GM21390 (cell line): ENCODE measurements around the gene HELZ2.

ENCODE experiments used
- ATAC-seq: cut with Tn5 transposase; IDR thresholded peaks from one replicate; pipeline ENCODE4 v1.9.1; 2021; ENCODE audit not compliant: unreplicated experiment

The HELZ2 gene

GRCh38 chr20:63597651-63598478 lies 23.8 kb upstream of the HELZ2 start:
- ATAC-seq, result no peak

GRCh38 chr20:63596423-63596822 lies 22.4 kb upstream of the HELZ2 start:
- no peak for ATAC-seq

DNA sequence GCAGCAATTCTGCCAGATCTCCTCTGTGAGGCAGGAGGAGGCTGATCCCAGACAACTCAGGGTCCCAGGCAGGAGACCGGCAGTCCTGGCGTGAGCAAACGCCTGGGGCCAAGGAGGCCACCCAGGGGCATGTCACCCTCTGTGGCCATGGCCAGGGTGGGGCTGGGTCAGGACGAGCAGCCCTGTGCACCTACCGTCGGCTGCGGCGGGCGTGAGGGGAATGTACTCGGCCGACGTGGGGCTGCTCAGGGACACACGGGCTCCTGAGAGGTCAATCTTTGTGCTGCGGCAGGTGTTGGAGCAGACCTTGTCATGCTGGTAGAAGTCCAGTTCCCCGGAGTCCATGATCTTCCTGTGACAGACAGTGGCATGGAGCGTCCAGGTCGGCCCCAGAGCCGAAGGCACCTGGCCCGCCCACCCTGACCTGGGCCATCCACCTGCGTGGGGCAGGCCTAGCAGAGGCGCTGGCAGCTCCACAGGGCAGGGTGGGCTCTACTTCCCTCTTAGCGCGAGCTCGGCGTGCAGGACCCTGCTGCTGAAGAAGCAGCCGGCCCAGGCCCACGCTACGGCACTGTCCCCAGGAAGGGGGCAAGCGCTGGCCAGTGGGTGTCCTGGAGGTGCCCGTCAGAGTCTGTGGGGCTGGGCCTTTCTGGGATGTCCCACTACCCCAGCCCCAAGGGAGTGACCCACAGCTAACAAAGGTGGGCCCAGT lies 21.5 kb upstream of the HELZ2 start:
- ATAC-seq, result no peak

DNA sequence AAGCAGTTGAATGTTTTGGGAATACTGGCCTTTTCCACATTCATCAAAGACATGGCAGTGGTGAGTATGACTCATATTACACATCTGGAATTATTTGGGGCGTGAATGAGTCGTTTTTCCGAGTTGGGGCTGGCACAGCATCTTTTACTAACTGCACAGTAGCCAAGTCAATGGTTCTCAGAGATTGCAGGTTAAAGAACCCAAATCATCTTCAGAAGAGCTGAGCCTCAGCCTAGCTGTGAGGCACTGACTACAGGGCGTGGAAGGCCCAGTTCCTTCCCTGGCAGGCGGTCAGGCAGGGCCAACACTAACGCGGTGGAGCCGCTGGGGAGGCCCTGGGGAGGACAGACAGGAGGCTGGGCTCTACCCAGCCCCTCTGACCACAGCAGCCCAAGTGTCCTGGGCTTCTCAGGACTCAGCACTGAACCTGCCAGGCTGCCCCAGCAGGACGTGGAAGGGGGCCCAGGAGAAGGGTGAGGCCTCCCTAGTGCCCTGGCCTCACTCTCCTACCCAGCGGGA lies 20.1 kb upstream of the HELZ2 start:
- no peak for ATAC-seq

GRCh38 chr20:63592661-63593060 lies 18.6 kb upstream of the HELZ2 start:
- ATAC-seq, result no peak

DNA sequence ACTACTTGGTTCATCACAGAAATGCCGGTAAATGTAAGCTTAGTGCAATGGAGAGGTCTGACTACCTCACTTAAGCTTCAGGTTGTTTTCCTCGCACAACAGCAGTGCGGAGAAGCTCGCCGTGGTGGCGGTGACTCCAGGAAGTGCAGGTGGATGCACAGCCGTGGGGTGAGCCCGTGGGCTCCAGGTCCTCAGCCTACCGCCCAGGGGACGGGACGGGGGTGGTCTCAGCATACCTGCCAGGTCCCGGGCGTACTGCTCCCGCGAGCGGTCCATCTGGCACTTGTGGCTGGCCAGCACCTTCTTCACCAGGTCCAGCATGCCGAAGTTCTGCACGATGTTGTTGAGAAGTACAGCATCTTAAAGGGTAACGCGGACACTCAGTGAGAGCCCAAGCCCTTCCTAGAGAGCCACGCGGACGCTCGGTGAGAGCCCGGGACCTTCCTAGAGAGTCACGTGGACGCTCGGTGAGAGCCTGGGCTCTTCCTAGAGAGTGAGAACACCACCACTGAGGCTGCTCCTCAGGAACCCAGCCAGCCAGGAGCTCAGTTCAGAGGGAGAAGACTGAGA lies 17.8 kb upstream of the HELZ2 start:
- no peak for ATAC-seq

DNA sequence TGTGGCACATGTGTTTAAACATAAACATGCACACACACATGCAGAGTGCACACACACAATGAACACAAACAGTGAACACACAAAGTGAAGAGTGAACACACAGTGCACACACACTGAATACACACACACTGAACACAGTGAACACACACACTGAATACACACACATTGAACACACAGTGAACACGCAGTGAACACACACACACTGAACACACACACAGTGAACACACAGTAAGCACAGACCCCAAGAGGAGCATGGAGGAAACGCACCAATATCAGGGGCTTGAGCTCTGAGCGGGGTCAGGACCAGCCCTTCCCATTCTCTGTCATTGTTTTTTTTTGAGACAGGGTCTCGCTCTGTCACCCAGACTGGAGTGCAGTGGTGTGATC lies 17.1 kb upstream of the HELZ2 start:
- no peak for ATAC-seq

DNA sequence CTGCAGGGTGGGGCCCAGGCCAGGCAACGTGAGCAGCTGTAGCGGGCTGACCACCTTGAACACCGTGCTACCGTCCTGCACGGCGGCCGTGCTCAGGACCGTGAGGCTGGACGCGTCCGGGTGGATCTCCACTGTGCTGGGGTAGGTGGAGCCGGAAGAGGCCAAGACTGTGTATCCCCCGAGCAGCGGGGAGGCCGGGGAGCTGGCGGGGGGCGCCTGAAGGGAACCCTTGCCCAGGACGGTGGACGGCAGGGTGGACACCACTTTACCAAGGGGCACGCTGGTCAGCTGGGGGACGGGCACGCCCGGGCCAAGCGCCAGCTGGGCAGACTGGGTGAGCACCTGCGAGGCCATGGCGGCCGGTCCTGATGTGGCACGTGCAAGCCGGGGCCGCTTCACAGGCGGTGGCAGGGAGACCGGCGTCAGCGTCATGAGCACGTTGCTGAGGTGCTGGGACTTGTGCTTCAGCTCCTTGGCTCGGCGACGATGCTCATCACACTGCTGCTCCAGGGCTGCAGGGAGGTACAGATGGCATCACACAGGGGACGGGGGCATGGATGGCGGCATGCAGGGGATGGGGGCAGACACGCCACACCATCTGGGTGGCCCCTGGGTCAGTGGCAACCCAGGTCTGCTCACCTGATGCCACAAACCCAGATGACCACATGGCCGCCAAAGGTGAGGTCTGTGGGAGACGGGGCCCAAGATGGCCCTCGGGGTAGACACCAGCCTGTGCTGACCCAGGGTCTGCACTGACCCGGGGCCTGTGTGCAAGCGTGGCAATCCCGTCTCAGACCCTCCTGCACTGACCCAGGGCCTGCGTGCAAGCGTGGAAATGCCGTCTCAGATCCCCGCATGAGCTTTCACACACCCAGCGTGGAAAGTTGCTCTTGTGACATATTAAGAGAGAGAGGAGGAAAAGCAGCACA lies 16.4 kb upstream of the HELZ2 start:
- ATAC-seq, result no peak

DNA sequence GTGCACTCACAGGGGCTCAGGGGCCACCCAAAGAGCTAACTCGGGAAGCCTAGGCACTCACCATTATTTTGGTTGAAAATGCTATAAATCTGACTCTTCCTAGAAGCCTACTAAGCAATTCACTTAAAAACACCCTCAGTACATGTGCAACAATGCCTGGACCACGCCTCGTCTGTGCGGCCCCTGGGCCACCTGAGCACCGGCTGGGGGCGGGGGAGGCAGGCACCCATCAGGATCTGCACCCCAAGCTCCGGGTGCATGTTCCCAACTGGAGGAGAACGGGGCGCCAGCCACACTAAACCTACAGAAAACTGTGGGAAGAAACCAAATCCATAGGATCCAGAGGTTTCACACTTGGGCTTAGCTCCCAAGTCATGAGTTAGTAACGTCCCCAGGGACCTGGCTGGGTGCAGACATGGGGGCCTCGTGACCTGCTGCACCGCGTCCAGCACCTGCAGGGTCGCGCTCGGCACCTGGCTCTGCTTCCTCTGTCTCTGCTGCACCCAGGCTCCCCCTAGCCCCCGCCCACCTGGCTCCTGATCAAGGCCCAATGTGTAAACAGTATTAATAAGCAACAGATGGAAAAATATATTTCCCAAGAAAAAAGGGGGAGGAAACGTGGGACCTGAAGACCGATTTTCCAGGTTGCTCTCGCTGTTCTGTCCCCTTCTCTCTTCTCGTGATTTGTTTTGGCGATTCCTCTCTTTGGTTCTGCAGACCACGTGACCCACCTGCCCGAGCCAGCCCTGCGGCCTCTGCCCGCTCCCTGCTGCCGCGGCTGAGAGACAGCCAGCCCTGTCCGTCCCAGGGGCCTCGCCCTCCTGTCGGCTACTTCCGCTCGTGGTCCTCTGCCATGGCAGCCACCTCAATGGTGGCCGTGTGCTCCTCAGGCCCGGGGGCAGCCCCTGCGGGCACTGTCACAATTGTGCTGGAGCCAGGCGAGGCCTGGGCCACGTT lies 15.5 kb upstream of the HELZ2 start:
- no peak for ATAC-seq

- ATAC-seq, result no peak
These were observed 14.6 kb upstream of the HELZ2 start for GRCh38 chr20:63588641-63589041.

- no peak for ATAC-seq
These were observed 13.9 kb upstream of the HELZ2 start for GRCh38 chr20:63587776-63588591.

GRCh38 chr20:63587256-63587655 lies 13.2 kb upstream of the HELZ2 start:
- ATAC-seq, result no peak

DNA sequence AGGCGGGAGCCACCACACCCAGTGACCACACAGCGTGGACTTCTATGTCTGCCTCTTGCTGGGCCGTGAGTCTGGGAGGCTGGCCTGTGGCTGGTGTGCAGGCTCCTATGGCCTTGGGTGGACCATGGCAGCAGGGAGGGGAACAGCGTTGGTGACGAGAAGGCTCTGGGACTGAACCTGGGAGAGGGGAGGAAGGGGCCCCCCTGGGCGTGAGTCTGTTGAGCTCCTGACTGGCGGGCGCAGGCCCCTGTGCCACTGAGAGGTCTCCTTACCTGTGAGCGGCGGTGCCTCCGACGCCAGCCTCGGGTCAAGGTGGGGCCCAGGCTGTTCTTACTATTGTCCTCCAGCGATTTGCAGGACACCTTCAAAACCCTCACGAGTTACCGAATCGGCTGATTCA lies 12.8 kb upstream of the HELZ2 start:
- ATAC-seq, result no peak

- ATAC-seq, result no peak
These were observed 11.9 kb upstream of the HELZ2 start for GRCh38 chr20:63585616-63586565.

GRCh38 chr20:63582382-63583063 lies 8.5 kb upstream of the HELZ2 start:
- ATAC-seq, result no peak

DNA sequence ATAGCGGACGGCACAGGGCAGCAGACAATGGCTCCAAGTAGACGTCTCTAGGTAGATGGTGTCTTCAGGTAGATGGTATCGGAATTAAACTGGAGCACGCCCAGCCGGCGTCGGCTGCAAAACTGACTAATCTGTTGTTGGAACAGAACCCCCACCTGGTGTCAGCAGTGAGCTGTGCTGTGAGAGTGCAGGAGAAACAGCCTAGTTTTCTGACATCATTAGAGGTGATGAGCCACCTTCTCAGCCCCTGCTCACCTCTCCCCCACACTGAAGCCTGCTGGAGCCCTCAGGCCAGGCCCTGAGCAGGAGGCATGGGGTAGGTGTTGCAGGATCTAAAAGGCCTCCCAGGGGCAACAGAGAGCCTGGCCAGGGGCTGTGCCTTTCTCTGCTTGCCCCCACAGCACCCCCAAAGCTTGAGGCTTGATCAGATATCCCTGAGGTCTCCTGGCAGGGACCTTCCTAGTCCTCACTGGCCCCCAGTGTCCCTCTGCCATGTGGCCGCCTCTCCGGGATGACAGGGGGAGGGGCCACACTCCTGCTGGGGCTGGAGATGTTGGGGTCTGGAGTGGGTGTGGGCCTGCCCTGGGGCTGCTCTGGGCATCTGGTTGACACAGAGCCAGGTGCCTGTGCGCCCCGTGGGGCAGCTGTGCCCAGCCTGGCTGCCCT lies 6.9 kb upstream of the HELZ2 start:
- ATAC-seq, result no peak
